A549 treated with CORT108297 at 1 μM for 4 hours (cell line): Measurements from ENCODE around the gene CGB1. TPM values are rescaled to one million over a fixed set of nuclear protein-coding genes. Genes with fewer than 3 reads are reported as not detected.

Source experiments
- total RNA-seq: library from RNA; stranded (reverse); fragments of 200-300 nt; extraction: Qiagen RNA extraction; gene quantifications from 5 replicates; pipeline ENCODE4 v1.2.3, GENCODE V29; 2022

CGB1 gene
- total RNA-seq: 0.13 to 1.3 TPM (median 0.20 TPM) in 3 of 5 replicates, not detected in the others

GRCh38 chr19:49036815-49037214 is at the start of gene CGB1:
TSS of gene CGB1 (minus strand) at chr19:49036895. CDS start at chr19:49036711, 184 bp downstream.

GRCh38 chr19:49085020-49085867 is 48.5 kb upstream of the CGB1 start, which contains the start of gene SNRNP70:
TSS of gene SNRNP70 (plus strand) at chr19:49085451. CDS start at chr19:49086415, 964 bp downstream.

GRCh38 chr19:49064768-49065611 is 28.3 kb upstream of the CGB1 start, which contains the start of gene NTF4:
TSS of gene NTF4 (minus strand) at chr19:49064818. CDS start at chr19:49061997, 2,821 bp downstream.

GRCh38 chr19:49057636-49058234 is 21.0 kb upstream of the CGB1 start, which contains the start of gene CGB7:
TSS of gene CGB7 (minus strand) at chr19:49057749. CDS start at chr19:49055375, 2,374 bp downstream.

GRCh38 chr19:49049011-49049410 is 12.3 kb upstream of the CGB1 start, which contains the start of gene CGB8:
TSS of gene CGB8 (minus strand) at chr19:49049111. CDS start at chr19:49048739, 372 bp downstream.

GRCh38 chr19:49043548-49043947 is 6.9 kb upstream of the CGB1 start, which contains the start of gene CGB5:
TSS of gene CGB5 (plus strand) at chr19:49043848. CDS start at chr19:49044210, 362 bp downstream.

GRCh38 chr19:49031642-49032301 is 4.9 kb downstream of the CGB1 start, which contains the start of gene CGB2:
TSS of gene CGB2 (plus strand) at chr19:49031890. CDS start at chr19:49032096, 206 bp downstream.

GRCh38 chr19:49024233-49024632 is 12.5 kb downstream of the CGB1 start, which contains the start of gene CGB3:
TSS of gene CGB3 (minus strand) at chr19:49024333. CDS start at chr19:49023971, 362 bp downstream.

GRCh38 chr19:49017041-49017665 is 19.5 kb downstream of the CGB1 start, which contains the start of gene LHB:
TSS of gene LHB (minus strand) at chr19:49017091. CDS start at chr19:49017081, 10 bp downstream.

GRCh38 chr19:48993175-48994034 is 43.3 kb downstream of the CGB1 start, which contains the start of the genes GYS1 and RUVBL2:
TSS of gene GYS1 (minus strand) at chr19:48993309. CDS start at chr19:48993112, 197 bp downstream.
TSS of gene RUVBL2 (plus strand) at chr19:48993887. CDS start at chr19:48993912, 25 bp downstream.

Other genes with a start within 250 kb of the CGB1 start
- 52.3 to 64.2 TPM (median 60.2 TPM) in 5 replicates for gene BCAT2, start 225.9 kb downstream of the CGB1 start, total RNA-seq
- gene HSD17B14, start 200.4 kb downstream of the CGB1 start, total RNA-seq: 12.0 to 18.1 TPM (median 15.2 TPM) in 5 replicates
- 1.7 to 2.3 TPM (median 1.9 TPM) in 5 replicates for gene PLEKHA4, start 168.3 kb downstream of the CGB1 start, total RNA-seq
- 82.7 to 145 TPM (median 110 TPM) in 5 replicates for gene PPP1R15A, start 164.5 kb downstream of the CGB1 start, total RNA-seq
- not detected in 5 replicates for gene TULP2, start 138.2 kb downstream of the CGB1 start, total RNA-seq
- 199 to 226 TPM (median 220 TPM) in 5 replicates for gene NUCB1, start 136.6 kb downstream of the CGB1 start, total RNA-seq
- 1.3 to 1.7 TPM (median 1.5 TPM) in 5 replicates for gene DHDH, start 103.2 kb downstream of the CGB1 start, total RNA-seq
- 293 to 394 TPM (median 360 TPM) in 5 replicates for gene BAX, start 82.0 kb downstream of the CGB1 start, total RNA-seq
- gene FTL, start 71.6 kb downstream of the CGB1 start, total RNA-seq: 17,379 to 25,407 TPM (median 19,575 TPM) in 5 replicates
- 19.0 to 21.9 TPM (median 19.6 TPM) in 5 replicates for gene GYS1, start 43.6 kb downstream of the CGB1 start, total RNA-seq
- gene RUVBL2, start 43.0 kb downstream of the CGB1 start, total RNA-seq: 223 to 246 TPM (median 237 TPM) in 5 replicates
- not detected in 5 replicates for gene LHB, start 19.8 kb downstream of the CGB1 start, total RNA-seq
- 0.20 to 0.42 TPM in 2 of 5 replicates, not detected in the others for gene CGB3, start 12.6 kb downstream of the CGB1 start, total RNA-seq
- gene CGB2, start 5.0 kb downstream of the CGB1 start, total RNA-seq: 0.33 to 0.71 TPM (median 0.35 TPM) in 4 of 5 replicates, not detected in the other
- gene CGB5, start 7.0 kb upstream of the CGB1 start, total RNA-seq: 0.60 to 1.9 TPM (median 0.88 TPM) in 5 replicates
- gene CGB8, start 12.2 kb upstream of the CGB1 start, total RNA-seq: 2.9 to 5.0 TPM (median 4.8 TPM) in 5 replicates
- gene CGB7, start 20.9 kb upstream of the CGB1 start, total RNA-seq: 0.40 to 0.86 TPM (median 0.59 TPM) in 5 replicates
- gene NTF4, start 27.9 kb upstream of the CGB1 start, total RNA-seq: 0.46 to 0.58 TPM (median 0.51 TPM) in 5 replicates
- 0.02 TPM in 1 of 5 replicates, not detected in the others for gene KCNA7, start 35.8 kb upstream of the CGB1 start, total RNA-seq
- gene SNRNP70, start 48.6 kb upstream of the CGB1 start, total RNA-seq: 298 to 347 TPM (median 346 TPM) in 5 replicates
- 3.8 to 8.2 TPM (median 6.6 TPM) in 5 replicates for gene LIN7B, start 77.5 kb upstream of the CGB1 start, total RNA-seq
- 1.1 to 2.3 TPM (median 1.9 TPM) in 5 replicates for gene C19orf73, start 82.2 kb upstream of the CGB1 start, total RNA-seq
- 5.9 to 8.9 TPM (median 8.8 TPM) in 5 replicates for gene PPFIA3, start 82.6 kb upstream of the CGB1 start, total RNA-seq
- not detected in 5 replicates for gene HRC, start 118.5 kb upstream of the CGB1 start, total RNA-seq
- 7.1 to 11.5 TPM (median 9.4 TPM) in 5 replicates for gene TRPM4, start 120.9 kb upstream of the CGB1 start, total RNA-seq